Liver (tissue), 9 donors: ENCODE data around the gene ECM1. TPM values are rescaled to one million over a fixed set of nuclear protein-coding genes. Genes with fewer than 3 reads are reported as not detected.

Source experiments
- DNase-seq: peaks from one replicate; pipeline ENCODE4 v3.0.0-alpha.2; 2017; ENCODE audit warnings: low spot score
- H3K27ac ChIP-seq, 2 donors: one replicate each; pipeline ENCODE4 v1.7.0; 2013; ENCODE audit warnings: inconsistent platforms in 2 of 2, low read length in 2 of 2, control low read depth in 1 of 2, low read depth in 1 of 2, mild to moderate bottlenecking in 1 of 2
- H3K27me3 ChIP-seq, 4 donors: one replicate each; pipeline versions ENCODE4 v1.6.1 to v1.7.0; 2013; ENCODE audit warnings: low read length in 3 of 4, inconsistent platforms in 1 of 4, mild to moderate bottlenecking in 1 of 4, moderate library complexity in 1 of 4; ENCODE audit not compliant: control insufficient read depth in 4 of 4, insufficient read depth in 4 of 4
- H3K36me3 ChIP-seq, 4 donors: one replicate each; pipeline versions ENCODE4 v1.6.1 to v1.7.0; 2013; ENCODE audit warnings: low read length in 3 of 4, mild to moderate bottlenecking in 3 of 4, low read depth in 1 of 4, moderate library complexity in 1 of 4; ENCODE audit not compliant: control insufficient read depth in 4 of 4, insufficient read depth in 3 of 4
- H3K4me1 ChIP-seq, 4 donors: one replicate each; pipeline versions ENCODE4 v1.6.1 to v1.7.0; 2013; ENCODE audit warnings: low read length in 3 of 4, mild to moderate bottlenecking in 3 of 4, moderate library complexity in 1 of 4; ENCODE audit not compliant: control insufficient read depth in 4 of 4, insufficient read depth in 4 of 4
- H3K4me3 ChIP-seq, 3 donors: one replicate each; pipeline versions ENCODE4 v1.6.1 to v1.7.0; 2013; ENCODE audit warnings: low read length in 3 of 3, control low read depth in 1 of 3, low read depth in 1 of 3, mild to moderate bottlenecking in 1 of 3
- H3K9ac ChIP-seq, 2 donors: one replicate each; pipeline ENCODE4 v1.7.0; 2013; ENCODE audit warnings: low read length in 2 of 2, mild to moderate bottlenecking in 2 of 2, moderate library complexity in 2 of 2, control low read depth in 1 of 2, low read depth in 1 of 2
- H3K9me3 ChIP-seq, 4 donors: one replicate each; pipeline versions ENCODE4 v1.6.1 to v1.7.0; 2013; ENCODE audit warnings: low read length in 3 of 4; ENCODE audit not compliant: control insufficient read depth in 4 of 4
- EGR1 ChIP-seq, 2 donors: IDR thresholded peaks; 2 replicates each; pipeline ENCODE4 v1.6.1; 2016 to 2018; ENCODE audit warnings: antibody characterized with exemption in 2 of 2, low read depth in 2 of 2
- FOXA1 ChIP-seq: IDR thresholded peaks from 2 replicates; pipeline ENCODE4 v1.6.1; 2016; ENCODE audit warnings: antibody characterized with exemption
- FOXA2 ChIP-seq: IDR thresholded peaks from 2 replicates; pipeline ENCODE4 v1.6.1; 2016; ENCODE audit warnings: antibody characterized with exemption
- GABPA ChIP-seq, 2 donors: IDR thresholded peaks in 1 of 2; conservative IDR thresholded peaks in 1 of 2; 2 replicates each; pipeline ENCODE4 v1.6.1; 2016; ENCODE audit warnings: antibody characterized with exemption in 2 of 2, mild to moderate bottlenecking in 1 of 2, moderate library complexity in 1 of 2
- HNF4A ChIP-seq, 2 donors: conservative IDR thresholded peaks; 2 replicates each; pipeline ENCODE4 v1.6.1; 2016; ENCODE audit warnings: antibody characterized with exemption in 2 of 2, mild to moderate bottlenecking in 2 of 2
- HNF4G ChIP-seq: IDR thresholded peaks from 2 replicates; pipeline ENCODE4 v1.6.1; 2016; ENCODE audit warnings: antibody characterized with exemption
- JUND ChIP-seq, 2 donors: IDR thresholded peaks; 2 replicates each; pipeline ENCODE4 v1.6.1; 2016; ENCODE audit warnings: antibody characterized with exemption in 2 of 2
- NR2F2 ChIP-seq: IDR thresholded peaks from 2 replicates; pipeline ENCODE4 v1.6.1; 2016; ENCODE audit warnings: antibody characterized with exemption
- RAD21 ChIP-seq, 2 donors: IDR thresholded peaks; 2 replicates each; pipeline ENCODE4 v1.6.1; 2016; ENCODE audit warnings: antibody characterized with exemption in 2 of 2, mild to moderate bottlenecking in 2 of 2
- RXRA ChIP-seq, 2 donors: IDR thresholded peaks; 2 replicates each; pipeline ENCODE4 v1.6.1; 2017 to 2018; ENCODE audit warnings: antibody characterized with exemption in 2 of 2, mild to moderate bottlenecking in 1 of 2
- SP1 ChIP-seq: IDR thresholded peaks from 2 replicates; pipeline ENCODE4 v1.6.1; 2018; ENCODE audit warnings: antibody characterized with exemption, mild to moderate bottlenecking
- TAF1 ChIP-seq: conservative IDR thresholded peaks from 2 replicates; pipeline ENCODE4 v1.6.1; 2016; ENCODE audit warnings: antibody characterized with exemption, mild to moderate bottlenecking
- YY1 ChIP-seq: IDR thresholded peaks from 2 replicates; pipeline ENCODE4 v1.6.1; 2016; ENCODE audit warnings: antibody characterized with exemption, mild to moderate bottlenecking
- ZBTB33 ChIP-seq: IDR thresholded peaks from 2 replicates; pipeline ENCODE4 v1.6.1; 2016; ENCODE audit warnings: antibody characterized with exemption
- WGBS: extraction: QIAGEN DNeasy Blood & Tissue Kit; methylation state at CpG from one replicate; pipeline ENCODE4 v1.1.7; 2013; 5-methylcytosine and 5-hydroxymethylcytosine counted together
- polyA plus RNA-seq, 2 donors: library from polyadenylated mRNA; stranded (reverse) in 1 of 2; unstranded in 1 of 2; fragments of 200-250 nt in 1 of 2; fragments of >200 nt in 1 of 2; fragmentation: Nextera tagmentation in 1 of 2; extraction: Ambion mirVana in 1 of 2; gene quantifications; one replicate each; pipeline versions ENCODE4 v1.2.1 to v1.2.3, GENCODE V29; 2013 to 2015
- total RNA-seq, 2 donors: library from RNA; depleted of rRNA; stranded (reverse); fragments of >200 nt; gene quantifications; one replicate each; pipeline ENCODE4 v1.2.3, GENCODE V29; 2014
- TF ChIP-seq, protein P1 (sequence below): fragments of 150-350 bp; IDR thresholded peaks from 2 replicates; pipeline ENCODE4 v1.5.1; 2017; ENCODE audit warnings: improper control_type of control experiment, low read depth, low read length; ENCODE audit not compliant: missing input control
- TF ChIP-seq, protein P2 (sequence below): IDR thresholded peaks from 2 replicates; pipeline ENCODE4 v1.6.1; 2016; ENCODE audit warnings: antibody characterized with exemption, mild to moderate bottlenecking
- TF ChIP-seq, protein P3 (sequence below): IDR thresholded peaks from 2 replicates; pipeline ENCODE4 v1.6.1; 2016; ENCODE audit warnings: antibody characterized with exemption
- TF ChIP-seq, protein P4 (sequence below): IDR thresholded peaks from 2 replicates; pipeline ENCODE4 v1.6.1; 2016; ENCODE audit warnings: antibody characterized with exemption
- donor health status: healthy.
- donor health status: healthy.
- donor health status: healthy.
- donor health status: healthy.
- donor health status: healthy.

The ECM1 gene
- total and polyA plus RNA-seq, 4 donors: 5.1 to 22.5 (median 12.6) TPM

GRCh38 chr1:150486966-150487762, 20.7 kb upstream of the ECM1 start, which contains the start of gene TARS2:
TARS2 (plus strand) TSS chr1:150487419; CDS start chr1:150487451, 32 bp downstream.
- no peaks in the 10 kb centered on the region for H3K9me3 ChIP-seq
- no peaks in the 10 kb centered on the region for H3K27me3 ChIP-seq
- TF ChIP-seq RXRA (IDR thresholded peaks at IDR 0.05) (peak; percentile 37 to 69), HNF4G (no peak), FOXA1 (no peak), HNF4A (conservative IDR thresholded peaks at IDR 0.05) (peak in 1 of 2 donors; percentile 52), TAF1 (peak; percentile 94), GABPA (IDR thresholded peaks at IDR 0.05 in 1 of 2, conservative IDR thresholded peaks at IDR 0.05 in 1 of 2) (peak; percentile 93 to 96), JUND (IDR thresholded peaks at IDR 0.05) (no peak), EGR1 (IDR thresholded peaks at IDR 0.05; ENCODE audit: low read depth in 2 of 2) (no peak), RAD21 (IDR thresholded peaks at IDR 0.05) (peak; percentile 46 to 66), SP1 (peak; percentile 92), ZBTB33 (peak; percentile 57), FOXA2 (no peak), YY1 (peak; percentile 86), NR2F2 (no peak)
- TF ChIP-seq, protein P1, sequence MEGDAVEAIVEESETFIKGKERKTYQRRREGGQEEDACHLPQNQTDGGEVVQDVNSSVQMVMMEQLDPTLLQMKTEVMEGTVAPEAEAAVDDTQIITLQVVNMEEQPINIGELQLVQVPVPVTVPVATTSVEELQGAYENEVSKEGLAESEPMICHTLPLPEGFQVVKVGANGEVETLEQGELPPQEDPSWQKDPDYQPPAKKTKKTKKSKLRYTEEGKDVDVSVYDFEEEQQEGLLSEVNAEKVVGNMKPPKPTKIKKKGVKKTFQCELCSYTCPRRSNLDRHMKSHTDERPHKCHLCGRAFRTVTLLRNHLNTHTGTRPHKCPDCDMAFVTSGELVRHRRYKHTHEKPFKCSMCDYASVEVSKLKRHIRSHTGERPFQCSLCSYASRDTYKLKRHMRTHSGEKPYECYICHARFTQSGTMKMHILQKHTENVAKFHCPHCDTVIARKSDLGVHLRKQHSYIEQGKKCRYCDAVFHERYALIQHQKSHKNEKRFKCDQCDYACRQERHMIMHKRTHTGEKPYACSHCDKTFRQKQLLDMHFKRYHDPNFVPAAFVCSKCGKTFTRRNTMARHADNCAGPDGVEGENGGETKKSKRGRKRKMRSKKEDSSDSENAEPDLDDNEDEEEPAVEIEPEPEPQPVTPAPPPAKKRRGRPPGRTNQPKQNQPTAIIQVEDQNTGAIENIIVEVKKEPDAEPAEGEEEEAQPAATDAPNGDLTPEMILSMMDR: peak; percentile 50
- TF ChIP-seq, protein P2, sequence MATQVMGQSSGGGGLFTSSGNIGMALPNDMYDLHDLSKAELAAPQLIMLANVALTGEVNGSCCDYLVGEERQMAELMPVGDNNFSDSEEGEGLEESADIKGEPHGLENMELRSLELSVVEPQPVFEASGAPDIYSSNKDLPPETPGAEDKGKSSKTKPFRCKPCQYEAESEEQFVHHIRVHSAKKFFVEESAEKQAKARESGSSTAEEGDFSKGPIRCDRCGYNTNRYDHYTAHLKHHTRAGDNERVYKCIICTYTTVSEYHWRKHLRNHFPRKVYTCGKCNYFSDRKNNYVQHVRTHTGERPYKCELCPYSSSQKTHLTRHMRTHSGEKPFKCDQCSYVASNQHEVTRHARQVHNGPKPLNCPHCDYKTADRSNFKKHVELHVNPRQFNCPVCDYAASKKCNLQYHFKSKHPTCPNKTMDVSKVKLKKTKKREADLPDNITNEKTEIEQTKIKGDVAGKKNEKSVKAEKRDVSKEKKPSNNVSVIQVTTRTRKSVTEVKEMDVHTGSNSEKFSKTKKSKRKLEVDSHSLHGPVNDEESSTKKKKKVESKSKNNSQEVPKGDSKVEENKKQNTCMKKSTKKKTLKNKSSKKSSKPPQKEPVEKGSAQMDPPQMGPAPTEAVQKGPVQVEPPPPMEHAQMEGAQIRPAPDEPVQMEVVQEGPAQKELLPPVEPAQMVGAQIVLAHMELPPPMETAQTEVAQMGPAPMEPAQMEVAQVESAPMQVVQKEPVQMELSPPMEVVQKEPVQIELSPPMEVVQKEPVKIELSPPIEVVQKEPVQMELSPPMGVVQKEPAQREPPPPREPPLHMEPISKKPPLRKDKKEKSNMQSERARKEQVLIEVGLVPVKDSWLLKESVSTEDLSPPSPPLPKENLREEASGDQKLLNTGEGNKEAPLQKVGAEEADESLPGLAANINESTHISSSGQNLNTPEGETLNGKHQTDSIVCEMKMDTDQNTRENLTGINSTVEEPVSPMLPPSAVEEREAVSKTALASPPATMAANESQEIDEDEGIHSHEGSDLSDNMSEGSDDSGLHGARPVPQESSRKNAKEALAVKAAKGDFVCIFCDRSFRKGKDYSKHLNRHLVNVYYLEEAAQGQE: peak; percentile 46
- TF ChIP-seq, protein P3, sequence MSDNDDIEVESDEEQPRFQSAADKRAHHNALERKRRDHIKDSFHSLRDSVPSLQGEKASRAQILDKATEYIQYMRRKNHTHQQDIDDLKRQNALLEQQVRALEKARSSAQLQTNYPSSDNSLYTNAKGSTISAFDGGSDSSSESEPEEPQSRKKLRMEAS: peak; percentile 48
- TF ChIP-seq, protein P4, sequence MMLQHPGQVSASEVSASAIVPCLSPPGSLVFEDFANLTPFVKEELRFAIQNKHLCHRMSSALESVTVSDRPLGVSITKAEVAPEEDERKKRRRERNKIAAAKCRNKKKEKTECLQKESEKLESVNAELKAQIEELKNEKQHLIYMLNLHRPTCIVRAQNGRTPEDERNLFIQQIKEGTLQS: no peak
- H3K9ac ChIP-seq: peak within 1 kb of the TSS; percentile 58 to 96
- peak within 1 kb of the TSS; percentile 55 to 92 (median 88) for H3K4me3 ChIP-seq
- H3K4me1 ChIP-seq: peaks cover 0 to 11% (median 8%) of the 10 kb centered on the region in 4 donors
- peak within 1 kb of the TSS; percentile 57 to 79 for H3K27ac ChIP-seq
- peak; percentile 96 for DNase-seq
- under 1% methylated on average over 30 of the region's 30 CpGs for WGBS
- peaks cover 0 to 16% (median 12%) of the 10 kb centered on the region in 4 donors for H3K36me3 ChIP-seq
